ENCODE data around the gene RAB3IL1.

DNA sequence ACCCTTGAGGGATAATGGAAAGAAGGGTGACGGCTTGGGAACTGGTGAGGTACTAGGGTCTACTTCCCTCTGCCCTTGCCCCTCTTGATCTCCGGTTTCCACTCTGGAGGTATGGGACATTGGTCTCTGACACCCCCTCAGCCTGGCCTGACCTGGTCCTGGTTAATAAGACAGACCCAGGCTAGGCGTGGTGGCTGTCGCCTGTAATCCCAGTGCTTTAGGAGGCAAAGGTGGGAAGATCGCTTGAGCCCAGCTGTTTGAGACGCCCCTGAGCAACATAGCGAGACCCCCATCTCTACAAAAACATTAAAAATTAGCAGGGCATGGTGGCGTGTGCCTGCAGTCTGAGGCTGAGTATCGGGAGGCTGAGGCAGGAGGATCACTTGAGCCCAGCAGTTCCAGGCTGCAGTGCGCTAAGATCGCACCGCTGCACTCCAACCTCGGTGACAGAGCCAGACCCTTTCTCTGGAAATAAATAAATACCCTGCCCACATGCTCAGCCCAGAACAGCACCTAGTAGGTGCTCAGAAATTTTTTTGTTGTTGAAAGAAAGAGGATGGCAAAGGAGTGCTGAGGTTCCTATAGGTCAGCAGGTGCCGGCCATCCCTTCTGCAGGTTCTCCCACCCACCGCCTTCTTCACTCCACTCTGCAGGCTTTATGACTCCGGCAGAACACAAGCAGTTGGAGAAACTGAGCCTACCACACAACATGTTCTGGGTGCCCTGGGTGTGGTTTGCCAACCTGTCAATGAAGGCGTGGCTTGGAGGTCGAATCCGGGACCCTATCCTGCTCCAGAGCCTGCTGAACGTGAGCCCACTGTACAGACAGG lies 39.0 kb upstream of the RAB3IL1 start:
- TF ChIP-seq POLR2A (IDR thresholded peaks at IDR 0.05; ENCODE audit: low read depth, low read length) (no peak), TAF1 (IDR thresholded peaks at IDR 0.05; ENCODE audit: borderline replicate concordance, low read depth, low read length) (no peak)
